PFSK-1 (cell line): ENCODE measurements around the gene HECTD4.

ENCODE experiments used
- POLR2AphosphoS5 ChIP-seq: IDR thresholded peaks from 2 replicates; pipeline ENCODE4 v1.6.1; 2012; ENCODE audit warnings: low read depth, mild to moderate bottlenecking, control low read depth, low read length, moderate library complexity
- TAF1 ChIP-seq: IDR thresholded peaks from 2 replicates; pipeline ENCODE4 v1.6.1; 2012; ENCODE audit warnings: low read length, control low read depth, borderline replicate concordance; ENCODE audit not compliant: insufficient read depth
- TF ChIP-seq, protein P1 (sequence below), 2 experiments: IDR thresholded peaks; 2 replicates each; pipeline versions ENCODE4 v1.6.1 to v1.8.0; 2011 to 2012; ENCODE audit warnings: low read depth in 2 of 2, low read length in 2 of 2, control low read depth in 1 of 2, inconsistent platforms in 1 of 2, mild to moderate bottlenecking in 1 of 2, moderate library complexity in 1 of 2; ENCODE audit not compliant: insufficient read depth in 1 of 2

GRCh38 chr12:112168561-112168971 is 213.7 kb downstream of the HECTD4 start:
- TF ChIP-seq, protein P1, sequence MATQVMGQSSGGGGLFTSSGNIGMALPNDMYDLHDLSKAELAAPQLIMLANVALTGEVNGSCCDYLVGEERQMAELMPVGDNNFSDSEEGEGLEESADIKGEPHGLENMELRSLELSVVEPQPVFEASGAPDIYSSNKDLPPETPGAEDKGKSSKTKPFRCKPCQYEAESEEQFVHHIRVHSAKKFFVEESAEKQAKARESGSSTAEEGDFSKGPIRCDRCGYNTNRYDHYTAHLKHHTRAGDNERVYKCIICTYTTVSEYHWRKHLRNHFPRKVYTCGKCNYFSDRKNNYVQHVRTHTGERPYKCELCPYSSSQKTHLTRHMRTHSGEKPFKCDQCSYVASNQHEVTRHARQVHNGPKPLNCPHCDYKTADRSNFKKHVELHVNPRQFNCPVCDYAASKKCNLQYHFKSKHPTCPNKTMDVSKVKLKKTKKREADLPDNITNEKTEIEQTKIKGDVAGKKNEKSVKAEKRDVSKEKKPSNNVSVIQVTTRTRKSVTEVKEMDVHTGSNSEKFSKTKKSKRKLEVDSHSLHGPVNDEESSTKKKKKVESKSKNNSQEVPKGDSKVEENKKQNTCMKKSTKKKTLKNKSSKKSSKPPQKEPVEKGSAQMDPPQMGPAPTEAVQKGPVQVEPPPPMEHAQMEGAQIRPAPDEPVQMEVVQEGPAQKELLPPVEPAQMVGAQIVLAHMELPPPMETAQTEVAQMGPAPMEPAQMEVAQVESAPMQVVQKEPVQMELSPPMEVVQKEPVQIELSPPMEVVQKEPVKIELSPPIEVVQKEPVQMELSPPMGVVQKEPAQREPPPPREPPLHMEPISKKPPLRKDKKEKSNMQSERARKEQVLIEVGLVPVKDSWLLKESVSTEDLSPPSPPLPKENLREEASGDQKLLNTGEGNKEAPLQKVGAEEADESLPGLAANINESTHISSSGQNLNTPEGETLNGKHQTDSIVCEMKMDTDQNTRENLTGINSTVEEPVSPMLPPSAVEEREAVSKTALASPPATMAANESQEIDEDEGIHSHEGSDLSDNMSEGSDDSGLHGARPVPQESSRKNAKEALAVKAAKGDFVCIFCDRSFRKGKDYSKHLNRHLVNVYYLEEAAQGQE (IDR thresholded peaks at IDR 0.05; ENCODE audit: insufficient read depth in 1 of 2, low read depth in 2 of 2, low read length in 2 of 2): no peak
- no peak for TF ChIP-seq POLR2AphosphoS5
- TF ChIP-seq TAF1: no peak
